ENCODE measurements around the gene ADGRV1.
"Not testable (repeated sequence)": the region's sequence is repeated elsewhere in the genome, so short reads cannot be mapped to it uniquely, and the experiment has no call there.

Gene ADGRV1

DNA sequence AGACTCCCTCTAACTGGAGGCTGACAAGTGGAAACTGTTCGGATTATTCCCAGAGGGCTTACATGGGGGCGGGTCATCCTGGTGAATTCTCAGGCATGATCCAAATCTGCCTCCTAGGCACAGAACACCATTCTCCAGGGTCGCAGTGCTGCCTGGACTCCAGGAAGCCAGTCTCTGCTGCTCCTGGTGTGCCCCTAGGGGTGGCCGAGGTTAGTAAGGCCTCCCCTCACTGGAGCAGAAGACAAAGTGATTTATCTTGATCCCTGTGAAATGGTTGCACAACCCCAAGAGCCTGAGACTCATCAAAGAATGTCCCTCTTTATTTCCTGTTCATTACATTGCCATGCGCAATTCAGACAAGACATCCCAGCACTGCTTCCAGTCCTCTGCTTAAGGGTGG lies 17.1 kb downstream of the ADGRV1 start:
- H3K4me3 ChIP-seq (ENCODE audit: low read length): no peak overlapping the region
- DNase-seq (ENCODE audit: low read depth): no peak

DNA sequence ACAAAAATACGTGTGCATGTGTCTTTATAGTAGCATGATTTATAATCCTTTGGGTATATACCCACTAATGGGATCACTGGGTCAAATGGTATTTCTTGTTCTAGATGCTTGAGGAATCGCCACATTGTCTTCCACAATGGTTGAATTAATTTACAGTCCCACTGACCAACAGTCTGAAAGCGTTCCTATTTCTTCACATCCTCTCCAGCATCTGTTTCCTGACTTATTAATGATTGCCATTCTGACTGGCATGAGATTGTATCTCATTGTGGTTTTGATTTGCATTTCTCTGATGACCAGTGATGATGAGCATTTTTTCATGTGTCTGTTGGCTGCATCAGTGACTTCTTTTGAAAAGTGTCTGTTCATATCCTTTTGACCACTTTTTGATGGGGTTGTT lies 18.0 kb downstream of the ADGRV1 start:
- H3K4me3 ChIP-seq (ENCODE audit: low read length); DNase-seq (ENCODE audit: low read depth): not testable (repeated sequence)

More for the DNA sequence above, 17.1 kb downstream of the ADGRV1 start:
- TF ChIP-seq, protein P1, sequence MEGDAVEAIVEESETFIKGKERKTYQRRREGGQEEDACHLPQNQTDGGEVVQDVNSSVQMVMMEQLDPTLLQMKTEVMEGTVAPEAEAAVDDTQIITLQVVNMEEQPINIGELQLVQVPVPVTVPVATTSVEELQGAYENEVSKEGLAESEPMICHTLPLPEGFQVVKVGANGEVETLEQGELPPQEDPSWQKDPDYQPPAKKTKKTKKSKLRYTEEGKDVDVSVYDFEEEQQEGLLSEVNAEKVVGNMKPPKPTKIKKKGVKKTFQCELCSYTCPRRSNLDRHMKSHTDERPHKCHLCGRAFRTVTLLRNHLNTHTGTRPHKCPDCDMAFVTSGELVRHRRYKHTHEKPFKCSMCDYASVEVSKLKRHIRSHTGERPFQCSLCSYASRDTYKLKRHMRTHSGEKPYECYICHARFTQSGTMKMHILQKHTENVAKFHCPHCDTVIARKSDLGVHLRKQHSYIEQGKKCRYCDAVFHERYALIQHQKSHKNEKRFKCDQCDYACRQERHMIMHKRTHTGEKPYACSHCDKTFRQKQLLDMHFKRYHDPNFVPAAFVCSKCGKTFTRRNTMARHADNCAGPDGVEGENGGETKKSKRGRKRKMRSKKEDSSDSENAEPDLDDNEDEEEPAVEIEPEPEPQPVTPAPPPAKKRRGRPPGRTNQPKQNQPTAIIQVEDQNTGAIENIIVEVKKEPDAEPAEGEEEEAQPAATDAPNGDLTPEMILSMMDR (conservative IDR thresholded peaks at IDR 0.05; ENCODE audit: low read depth, low read length): no peak

DNA sequence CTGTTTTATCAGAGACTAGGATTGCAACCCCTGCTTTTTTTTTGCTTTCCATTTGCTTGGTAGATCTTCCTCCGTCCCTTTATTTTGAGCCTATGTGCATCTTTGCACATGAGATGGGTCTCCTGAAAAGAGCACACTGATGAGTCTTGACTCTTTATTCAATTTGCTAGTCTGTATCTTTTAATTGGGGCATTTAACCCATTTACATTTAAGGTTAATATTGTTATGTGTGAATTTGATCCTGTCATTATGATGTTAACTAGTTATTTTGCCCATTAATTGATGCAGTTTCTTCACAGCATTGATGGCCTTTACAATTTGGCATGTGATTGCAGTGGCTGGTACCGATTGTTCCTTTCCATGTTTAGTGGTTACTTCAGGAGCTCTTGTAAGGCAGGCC lies 21.3 kb downstream of the ADGRV1 start:
- not testable (repeated sequence) for H3K4me3 ChIP-seq (ENCODE audit: low read length); DNase-seq (ENCODE audit: low read depth)

DNA sequence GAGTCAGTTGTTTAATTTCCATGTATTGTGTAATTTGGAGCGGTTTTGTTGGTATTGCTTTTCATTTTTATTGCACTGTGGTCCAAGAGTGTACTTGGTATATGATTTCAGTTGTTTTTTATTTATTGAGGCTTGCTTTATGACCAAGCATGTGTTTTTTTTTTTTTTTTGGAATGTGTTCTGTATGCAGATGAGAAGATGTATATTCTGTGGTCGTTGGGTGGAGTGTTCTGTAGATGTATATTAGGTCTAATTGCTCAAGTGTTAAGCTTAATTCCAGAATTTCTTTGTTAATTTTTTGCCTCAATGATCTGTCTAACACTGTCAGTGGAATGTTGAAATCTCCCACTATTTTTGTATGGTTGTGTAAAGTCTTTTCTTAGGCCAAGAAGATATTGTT lies 23.4 kb downstream of the ADGRV1 start:
- DNase-seq (ENCODE audit: low read depth): no peak
- TF ChIP-seq, protein P1 (conservative IDR thresholded peaks at IDR 0.05; ENCODE audit: low read depth, low read length): no peak
- H3K4me3 ChIP-seq (ENCODE audit: low read length): no peak overlapping the region

DNA sequence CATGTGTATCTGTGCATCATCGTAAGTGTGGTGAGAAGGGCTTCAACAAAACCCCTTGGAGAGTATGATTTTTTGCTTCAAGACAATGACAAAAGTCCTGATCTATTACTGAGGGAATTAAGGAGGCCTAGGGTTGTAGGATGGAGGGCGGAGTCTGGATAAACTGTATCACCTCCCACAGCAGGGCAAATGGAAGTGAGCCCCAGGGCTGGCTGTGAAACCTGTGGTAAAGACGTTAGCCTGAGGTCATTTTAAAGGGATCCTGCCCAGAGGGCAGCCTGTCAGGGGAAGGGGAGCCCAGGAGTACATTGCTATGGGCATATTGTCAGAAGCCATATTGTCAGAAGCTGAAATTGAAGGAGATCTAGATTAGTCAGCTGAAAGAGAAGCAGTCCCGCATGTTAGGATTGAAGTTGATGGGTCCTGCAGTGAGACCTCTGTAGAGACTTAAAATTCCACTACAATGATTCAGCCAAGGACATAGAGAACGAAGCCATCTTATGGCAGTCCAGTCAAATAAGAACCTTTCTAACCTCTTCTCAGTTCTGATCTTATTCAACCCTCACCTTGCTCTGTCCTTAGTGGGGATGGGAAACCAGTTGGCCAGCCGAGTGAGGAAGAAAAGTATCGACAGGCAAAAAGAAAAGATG lies 26.9 kb downstream of the ADGRV1 start:
- TF ChIP-seq, protein P1 (conservative IDR thresholded peaks at IDR 0.05; ENCODE audit: low read depth, low read length): no peak

DNA sequence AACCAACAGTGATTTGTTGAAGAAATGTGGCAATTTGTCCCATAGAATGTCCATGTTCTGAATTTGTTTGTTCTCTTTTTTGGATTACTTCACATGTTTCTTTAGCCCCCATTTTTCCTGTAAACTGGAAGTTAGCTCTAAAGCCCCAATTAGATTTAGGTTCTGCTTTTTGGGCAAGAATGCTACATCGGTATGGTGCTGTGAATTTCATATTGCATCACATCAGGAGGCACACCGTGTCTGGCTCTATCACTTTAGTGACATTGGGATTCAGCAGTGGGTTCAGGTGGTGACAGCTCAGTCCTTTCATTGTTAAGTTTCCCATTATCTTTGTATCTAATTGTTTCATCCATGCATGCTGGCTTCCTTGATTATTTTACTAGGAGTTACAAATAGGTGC lies 27.9 kb downstream of the ADGRV1 start:
- DNase-seq (ENCODE audit: low read depth): no peak
- TF ChIP-seq, protein P1 (conservative IDR thresholded peaks at IDR 0.05; ENCODE audit: low read depth, low read length): no peak
- H3K4me3 ChIP-seq (ENCODE audit: low read length): no peak overlapping the region

More for the DNA sequence above, 26.9 kb downstream of the ADGRV1 start:
- H3K4me3 ChIP-seq (ENCODE audit: low read length): no peak overlapping the region
- DNase-seq (ENCODE audit: low read depth): no peak

DNA sequence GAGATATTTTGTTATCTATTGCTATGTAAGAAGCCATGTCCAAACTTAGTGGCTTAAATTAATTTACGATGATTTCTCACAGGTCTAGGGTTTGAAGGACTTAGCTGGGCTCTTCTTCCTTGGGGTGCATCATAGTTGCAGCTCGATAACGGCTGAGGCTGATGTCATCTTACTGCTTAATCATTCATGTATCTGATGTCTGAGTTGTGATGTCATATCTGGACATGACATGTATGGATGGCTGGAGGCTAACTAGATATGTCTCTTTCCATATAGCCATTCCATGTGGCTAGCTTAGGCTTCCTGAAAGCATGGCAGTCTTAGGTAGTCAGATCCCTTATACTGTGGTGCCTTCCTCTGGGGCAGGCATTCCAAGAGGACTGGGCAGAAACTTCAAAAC lies 31.6 kb downstream of the ADGRV1 start:
- no peak for DNase-seq (ENCODE audit: low read depth)
- TF ChIP-seq, protein P1 (conservative IDR thresholded peaks at IDR 0.05; ENCODE audit: low read depth, low read length): no peak
- no peak overlapping the region for H3K4me3 ChIP-seq (ENCODE audit: low read length)

DNA sequence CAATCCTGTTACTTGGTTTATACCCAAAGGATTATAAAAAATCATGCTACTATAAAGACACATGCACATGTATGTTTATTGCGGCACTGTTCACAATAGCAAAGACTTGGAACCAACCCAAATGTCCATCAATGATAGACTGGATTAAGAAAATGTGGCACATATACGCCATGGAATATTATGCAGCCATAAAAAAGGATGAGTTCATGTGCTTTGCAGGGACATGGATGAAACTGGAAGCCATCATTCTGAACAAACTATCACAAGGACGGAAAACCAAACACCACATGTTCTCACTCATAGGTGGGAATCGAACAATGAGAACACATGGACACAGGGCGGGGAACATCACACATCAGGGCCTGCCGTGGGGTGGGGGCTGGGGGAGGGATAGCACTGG lies 34.5 kb downstream of the ADGRV1 start:
- not testable (repeated sequence) for DNase-seq (ENCODE audit: low read depth); H3K4me3 ChIP-seq (ENCODE audit: low read length)

DNA sequence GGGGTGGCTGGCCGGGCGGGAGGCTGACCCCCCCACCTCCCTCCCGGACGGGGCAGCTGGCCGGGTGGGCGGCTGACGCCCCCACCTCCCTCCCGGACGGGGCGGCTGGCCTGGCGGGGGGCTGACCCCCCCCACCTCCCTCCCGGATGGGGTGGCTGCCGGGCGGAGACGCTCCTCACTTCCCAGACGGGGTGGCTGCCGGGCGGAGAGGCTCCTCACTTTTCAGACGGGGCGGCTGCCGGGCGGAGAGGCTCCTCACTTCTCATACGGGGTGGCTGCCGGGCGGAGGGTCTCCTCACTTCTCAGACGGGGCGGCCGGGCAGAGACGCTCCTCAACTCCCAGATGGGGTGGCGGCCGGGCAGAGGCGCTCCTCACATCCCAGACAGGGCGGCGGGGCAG lies 37.2 kb downstream of the ADGRV1 start:
- H3K4me3 ChIP-seq (ENCODE audit: low read length); DNase-seq (ENCODE audit: low read depth): not testable (repeated sequence)

Measured in retinal pigment epithelial cell (primary cell).